Activated T-cell treated with anti-CD3 and anti-CD28 coated beads, Interleukin-2, amount 50 U/mL, for 72 hours (primary cell): Measurements from ENCODE around the gene REM1. TPM values are rescaled to one million over a fixed set of nuclear protein-coding genes. Genes with fewer than 3 reads are reported as not detected.

Experiments
- ATAC-seq, 2 donors: fragments of 150-1000 bp; cut with Tn5 transposase; replicated peaks in 1 of 2; 2 replicates each; pipeline ENCODE4 v1.10.0; 2021; ENCODE audit warnings: moderate library complexity in 2 of 2, mild to moderate bottlenecking in 1 of 2
- DNase-seq, 2 donors: peaks; one replicate each; pipeline ENCODE4 v3.0.0; 2021 to 2022; ENCODE audit warnings: mixed read lengths in 1 of 2
- H3K27ac Mint-ChIP-seq: one replicate; pipeline ENCODE4 v1.8.0; 2022; ENCODE audit warnings: mild to moderate bottlenecking, moderate library complexity, mixed read lengths
- H3K27me3 Mint-ChIP-seq: one replicate; pipeline ENCODE4 v1.8.0; 2022; ENCODE audit warnings: low read depth, mixed read lengths
- H3K36me3 Mint-ChIP-seq, 2 donors: one replicate each; pipeline ENCODE4 v1.8.0; 2022; ENCODE audit warnings: mixed read lengths in 2 of 2, mild to moderate bottlenecking in 1 of 2; ENCODE audit not compliant: insufficient read depth in 2 of 2
- H3K4me1 Mint-ChIP-seq: one replicate; pipeline ENCODE4 v1.8.0; 2022; ENCODE audit warnings: low read depth, mixed read lengths
- H3K4me3 Mint-ChIP-seq, 2 donors: one replicate each; pipeline ENCODE4 v1.8.0; 2022; ENCODE audit warnings: mild to moderate bottlenecking in 2 of 2, mixed read lengths in 2 of 2, moderate library complexity in 2 of 2
- H3K9me3 Mint-ChIP-seq, 2 donors: one replicate each; pipeline ENCODE4 v1.8.0; 2022; ENCODE audit warnings: mixed read lengths in 2 of 2
- total RNA-seq, 2 donors: library from RNA; stranded (reverse); gene quantifications; one replicate each; pipeline ENCODE4 v1.2.3, GENCODE V29; 2022

REM1 gene
- total RNA-seq, 2 donors from 2014 or later, result not detected

DNA sequence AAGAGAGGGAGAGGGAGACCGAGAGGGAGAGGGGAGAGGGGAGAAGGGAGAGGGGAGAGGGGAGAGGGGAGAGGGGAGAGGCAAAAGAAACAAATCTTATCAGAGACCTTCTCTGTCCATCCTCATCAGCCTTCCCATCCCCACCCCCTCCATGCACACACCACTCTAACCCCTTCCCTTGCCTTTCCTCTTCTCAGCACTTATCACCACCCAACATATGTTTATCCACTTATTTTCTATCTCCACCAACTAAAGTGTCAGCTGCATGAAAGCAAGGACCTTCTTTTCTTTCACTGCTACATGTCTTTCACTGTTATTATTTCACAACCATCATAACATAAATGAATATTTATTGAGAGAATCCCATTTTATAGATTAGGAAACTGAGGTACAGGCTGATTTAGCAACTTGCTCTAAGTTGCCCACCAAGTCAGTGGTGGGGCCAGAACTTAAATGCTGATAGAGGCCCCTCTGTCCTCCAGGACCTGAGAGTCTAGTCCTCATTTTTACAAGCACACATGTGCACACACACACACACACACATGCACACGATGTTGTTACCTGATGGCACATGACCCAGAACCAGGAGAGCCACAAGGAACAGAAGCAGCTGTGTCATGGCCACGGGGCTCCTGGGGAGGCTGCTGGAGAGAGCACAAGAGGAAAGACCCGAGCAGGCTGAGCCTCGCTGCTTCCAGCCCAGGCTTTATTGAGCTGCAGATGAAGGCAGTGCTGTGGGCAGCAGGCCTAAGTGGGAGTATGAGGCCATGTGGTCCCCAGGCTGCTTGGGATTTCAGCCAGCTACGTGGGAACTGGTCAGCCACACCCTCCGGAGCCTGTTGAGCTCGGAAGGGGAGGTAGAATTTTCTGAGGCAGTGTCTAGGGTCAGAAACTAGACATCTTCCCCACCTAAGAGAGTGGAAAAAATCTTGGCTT is 2.4 kb upstream of the REM1 start:
- ATAC-seq (no peak), DNase-seq (no peak)
- Mint-ChIP-seq H3K9me3 (peaks cover 2% of the 10 kb centered on the region in 2 donors), H3K4me1 (peaks cover 16% of the 10 kb centered on the region), H3K27me3 (peaks cover 34% of the 10 kb centered on the region), H3K36me3 (peaks cover 2 to 3% of the 10 kb centered on the region in 2 donors), H3K27ac (no peak overlapping the region), H3K4me3 (no peak overlapping the region)

GRCh38 chr20:31473331-31474096 is 1.6 kb upstream of the REM1 start:
- peaks cover 2% of the 10 kb centered on the region in 2 donors for H3K9me3 Mint-ChIP-seq
- peaks cover 16% of the 10 kb centered on the region for H3K4me1 Mint-ChIP-seq
- DNase-seq, result no peak
- H3K27ac Mint-ChIP-seq, result no peak overlapping the region
- ATAC-seq, result no peak
- peaks cover 42% of the 10 kb centered on the region for H3K27me3 Mint-ChIP-seq
- peaks cover 2 to 3% of the 10 kb centered on the region in 2 donors for H3K36me3 Mint-ChIP-seq
- no peak overlapping the region for H3K4me3 Mint-ChIP-seq

DNA sequence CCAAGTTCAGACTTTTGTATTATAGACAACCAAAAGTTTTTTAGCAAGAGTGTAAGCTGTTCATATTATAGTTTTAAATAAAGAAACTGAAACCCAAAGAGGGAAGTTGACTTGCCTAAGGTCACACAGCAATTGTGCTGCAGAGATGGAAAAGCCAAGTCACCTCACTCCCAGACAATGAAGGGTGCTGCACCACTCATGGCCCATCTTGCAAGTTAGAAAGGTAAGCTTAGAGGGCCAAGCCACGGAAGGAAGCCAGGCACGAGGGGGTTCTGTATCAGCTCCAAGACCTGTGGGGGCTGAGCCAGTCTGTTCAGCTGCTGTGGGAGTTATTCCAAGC is 1.0 kb upstream of the REM1 start:
- Mint-ChIP-seq H3K27me3 (peaks cover 42% of the 10 kb centered on the region), H3K9me3 (peaks cover 2% of the 10 kb centered on the region in 2 donors), H3K4me3 (peak overlapping the region in 1 of 2 donors; percentile 15), H3K27ac (no peak overlapping the region), H3K4me1 (peaks cover 16% of the 10 kb centered on the region), H3K36me3 (peaks cover 2 to 3% of the 10 kb centered on the region in 2 donors)
- ATAC-seq (no peak), DNase-seq (no peak)

GRCh38 chr20:31475472-31476293 is 595 bp downstream of the REM1 start:
- Mint-ChIP-seq H3K4me3 (no peak overlapping the region), H3K9me3 (peaks cover 2% of the 10 kb centered on the region in 2 donors), H3K36me3 (peaks cover 2 to 3% of the 10 kb centered on the region in 2 donors), H3K4me1 (peaks cover 16% of the 10 kb centered on the region), H3K27ac (no peak overlapping the region), H3K27me3 (peaks cover 42% of the 10 kb centered on the region)
- no peak for ATAC-seq
- no peak for DNase-seq

DNA sequence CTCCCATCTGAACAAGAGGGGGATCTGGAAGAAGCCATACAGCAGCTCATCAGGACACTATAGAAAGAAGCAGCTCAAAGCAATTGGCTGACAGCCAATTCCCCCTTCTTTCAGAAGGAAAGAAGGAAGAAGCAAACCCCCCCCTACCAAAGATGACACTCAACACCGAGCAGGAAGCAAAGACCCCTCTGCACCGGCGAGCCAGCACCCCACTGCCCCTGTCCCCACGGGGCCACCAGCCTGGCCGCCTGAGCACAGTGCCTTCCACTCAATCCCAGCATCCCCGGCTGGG is 1.2 kb downstream of the REM1 start:
- peaks cover 2% of the 10 kb centered on the region in 2 donors for H3K9me3 Mint-ChIP-seq
- no peak overlapping the region for H3K27ac Mint-ChIP-seq
- H3K4me1 Mint-ChIP-seq, result peaks cover 16% of the 10 kb centered on the region
- ATAC-seq, result no peak
- no peak for DNase-seq
- H3K4me3 Mint-ChIP-seq, result no peak overlapping the region
- H3K27me3 Mint-ChIP-seq, result peaks cover 45% of the 10 kb centered on the region
- H3K36me3 Mint-ChIP-seq, result peaks cover 2 to 3% of the 10 kb centered on the region in 2 donors

GRCh38 chr20:31476643-31477215 is 1.6 kb downstream of the REM1 start:
- ATAC-seq, result no peak
- DNase-seq, result no peak
- Mint-ChIP-seq H3K27ac (no peak overlapping the region), H3K27me3 (peaks cover 50% of the 10 kb centered on the region), H3K9me3 (peaks cover 2% of the 10 kb centered on the region in 2 donors), H3K36me3 (peaks cover 2 to 3% of the 10 kb centered on the region in 2 donors), H3K4me3 (no peak overlapping the region), H3K4me1 (peaks cover 16% of the 10 kb centered on the region)

- DNase-seq (peak in 1 of 2 donors; percentile 22), ATAC-seq (no peak)
- Mint-ChIP-seq H3K9me3 (no peaks in the 10 kb centered on the region), H3K4me3 (no peak overlapping the region), H3K27ac (no peak overlapping the region), H3K4me1 (no peaks in the 10 kb centered on the region), H3K36me3 (peaks cover 0 to 2% of the 10 kb centered on the region in 2 donors), H3K27me3 (peaks cover 38% of the 10 kb centered on the region)
Observed at GRCh38 chr20:31484001-31484400, 8.9 kb downstream of the REM1 start.

DNA sequence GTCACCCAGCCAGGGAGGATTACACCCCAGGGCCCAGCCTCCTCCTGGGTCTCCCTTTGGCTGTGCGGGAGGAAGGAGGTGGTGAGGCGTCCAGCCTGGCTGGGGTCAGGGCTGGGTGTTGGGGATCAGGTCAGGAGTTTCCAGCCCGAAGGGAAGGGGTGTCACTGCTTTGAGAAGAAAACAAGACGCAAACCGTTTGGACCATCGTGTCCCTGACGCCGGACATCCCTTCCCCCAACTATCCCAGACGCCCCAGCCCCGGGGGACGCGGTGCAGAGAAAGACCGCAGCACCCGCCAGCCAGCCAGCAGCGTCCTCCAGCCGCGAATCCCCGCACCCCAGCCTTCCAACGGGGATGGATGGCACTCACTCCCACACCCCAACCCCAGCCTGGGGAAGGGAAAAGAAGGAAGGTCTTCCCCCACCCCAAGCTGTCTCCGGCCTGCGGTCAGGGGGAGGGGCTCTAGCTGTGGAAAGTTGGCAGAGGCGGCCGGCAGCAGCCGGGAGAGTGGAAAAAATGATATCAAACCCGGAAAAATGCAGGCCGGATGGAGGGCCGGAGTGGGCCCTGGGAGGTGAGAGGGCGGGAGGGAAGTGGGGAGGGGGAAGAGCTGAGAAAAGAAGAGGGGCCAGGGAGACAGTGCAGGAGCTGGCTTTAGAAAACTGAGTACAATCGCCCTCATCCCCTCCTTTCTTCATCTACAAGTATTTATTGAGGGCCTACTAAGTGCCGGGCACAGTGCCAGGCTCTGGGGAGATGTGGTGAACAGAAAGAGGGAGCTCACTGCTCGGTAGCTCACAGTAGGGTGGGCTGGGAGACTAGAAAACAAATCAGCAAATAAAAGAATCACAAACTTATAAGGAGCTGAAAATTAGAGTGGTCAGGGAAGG is 10.6 kb downstream of the REM1 start:
- peaks cover 38% of the 10 kb centered on the region for H3K27me3 Mint-ChIP-seq
- no peak overlapping the region for H3K4me3 Mint-ChIP-seq
- DNase-seq, result no peak
- H3K27ac Mint-ChIP-seq, result no peak overlapping the region
- H3K36me3 Mint-ChIP-seq, result peaks cover 0 to 2% of the 10 kb centered on the region in 2 donors
- no peak for ATAC-seq
- no peaks in the 10 kb centered on the region for H3K4me1 Mint-ChIP-seq
- H3K9me3 Mint-ChIP-seq, result no peaks in the 10 kb centered on the region

DNA sequence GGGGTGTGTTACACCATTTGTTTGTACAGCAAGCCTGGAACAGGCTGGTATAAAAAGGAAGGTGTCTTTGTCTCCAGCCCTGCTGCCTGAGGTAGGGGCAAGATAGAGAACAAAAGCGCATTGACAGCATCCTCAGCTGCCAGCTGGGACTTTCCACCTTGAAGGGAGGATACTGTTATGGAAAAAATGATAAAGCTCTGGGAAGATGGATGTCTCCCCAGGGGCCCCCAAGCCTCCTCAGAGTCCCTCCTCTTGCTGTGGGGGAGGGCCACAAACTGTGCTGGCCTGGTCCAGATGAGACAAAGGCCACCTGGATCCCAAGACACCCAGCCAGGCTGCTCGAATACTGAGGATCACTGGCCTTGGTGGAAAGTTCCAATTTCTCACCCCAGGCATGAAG is 13.0 kb downstream of the REM1 start:
- Mint-ChIP-seq H3K9me3 (no peaks in the 10 kb centered on the region), H3K36me3 (peaks cover 0 to 2% of the 10 kb centered on the region in 2 donors), H3K27ac (no peak overlapping the region), H3K4me3 (no peak overlapping the region), H3K27me3 (peaks cover 20% of the 10 kb centered on the region), H3K4me1 (no peaks in the 10 kb centered on the region)
- DNase-seq (no peak), ATAC-seq (no peak)

DNA sequence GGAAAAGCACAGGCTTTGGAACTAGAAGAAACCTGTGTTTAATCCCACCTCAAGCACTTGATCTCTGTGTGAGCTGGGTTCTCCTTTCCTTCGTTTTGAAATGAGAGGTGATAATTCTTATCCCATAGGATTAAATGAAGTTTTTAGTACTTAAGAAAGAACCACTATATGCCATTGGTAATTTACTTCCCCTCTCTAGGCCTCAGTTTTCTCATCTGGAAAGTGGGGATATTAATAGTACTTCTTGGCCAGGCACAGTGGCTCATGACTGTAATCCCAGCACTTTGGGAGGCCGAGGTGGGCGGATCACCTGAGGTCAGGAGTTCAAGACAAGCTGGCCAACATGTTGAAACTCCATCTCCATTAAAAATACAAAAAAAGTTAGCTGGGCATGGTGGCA is 14.1 kb downstream of the REM1 start:
- ATAC-seq (no peak), DNase-seq (no peak)
- no peaks in the 10 kb centered on the region for H3K9me3 Mint-ChIP-seq
- H3K4me1 Mint-ChIP-seq, result no peaks in the 10 kb centered on the region
- H3K36me3 Mint-ChIP-seq, result peaks cover 0 to 2% of the 10 kb centered on the region in 2 donors
- no peak overlapping the region for H3K4me3 Mint-ChIP-seq
- H3K27me3 Mint-ChIP-seq, result peaks cover 23% of the 10 kb centered on the region
- no peak overlapping the region for H3K27ac Mint-ChIP-seq

DNA sequence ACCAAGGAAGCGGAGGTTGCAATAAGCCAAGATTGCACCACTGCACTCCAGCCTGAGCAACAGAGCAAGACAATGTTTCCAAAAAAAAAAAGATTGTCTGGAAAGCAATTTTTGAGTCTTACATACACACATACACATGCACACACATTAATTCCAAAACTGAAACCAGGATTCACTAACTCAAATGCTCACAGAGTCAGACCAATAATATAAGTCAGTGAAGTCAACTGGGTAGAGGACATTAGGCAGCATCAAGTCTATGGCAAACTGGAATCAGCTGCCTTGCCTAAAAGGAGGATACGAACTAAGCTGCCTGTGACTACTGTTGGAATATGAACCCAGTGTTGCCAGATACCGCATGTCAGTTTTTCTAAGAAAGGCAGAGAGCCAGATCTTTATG is 15.7 kb downstream of the REM1 start:
- Mint-ChIP-seq H3K27me3 (peaks cover 27% of the 10 kb centered on the region), H3K4me1 (no peaks in the 10 kb centered on the region), H3K4me3 (no peak overlapping the region), H3K36me3 (no peaks in the 10 kb centered on the region), H3K9me3 (no peaks in the 10 kb centered on the region), H3K27ac (no peak overlapping the region)
- DNase-seq (no peak), ATAC-seq (peak in 1 of 2 donors; percentile 51)

DNA sequence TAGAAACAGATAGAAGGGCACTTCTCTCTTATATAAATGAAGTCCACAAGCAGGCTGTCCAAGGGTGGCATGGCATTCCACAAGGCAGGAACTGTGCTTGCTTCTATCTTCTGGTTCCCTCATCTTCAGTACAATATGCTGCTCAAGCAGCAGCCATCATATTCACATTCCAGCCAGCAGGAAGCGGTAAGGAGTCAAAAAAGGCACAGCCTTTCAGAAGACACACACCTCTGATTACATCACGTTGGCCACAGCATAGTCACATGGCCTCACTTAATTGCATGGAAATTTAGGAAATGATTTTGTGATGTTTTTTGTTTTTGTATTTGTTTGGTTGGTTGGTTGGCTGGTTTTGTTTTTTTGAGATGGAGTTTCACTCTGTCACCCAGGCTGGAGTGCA is 19.0 kb downstream of the REM1 start:
- no peak overlapping the region for H3K27ac Mint-ChIP-seq
- DNase-seq, result no peak
- H3K27me3 Mint-ChIP-seq, result peaks cover 33% of the 10 kb centered on the region
- no peak overlapping the region for H3K4me3 Mint-ChIP-seq
- no peaks in the 10 kb centered on the region for H3K36me3 Mint-ChIP-seq
- ATAC-seq, result no peak
- H3K4me1 Mint-ChIP-seq, result no peaks in the 10 kb centered on the region
- no peaks in the 10 kb centered on the region for H3K9me3 Mint-ChIP-seq
